ENCODE results near the gene PACS2. TPM values are rescaled to one million over a fixed set of nuclear protein-coding genes. Genes with fewer than 3 reads are reported as not detected.
"Not testable (repeated sequence)": the region's sequence is repeated elsewhere in the genome, so short reads cannot be mapped to it uniquely, and the experiment has no call there.

PACS2 gene
- total RNA-seq, 1 donor from 2014 or later = 34.6 TPM

DNA sequence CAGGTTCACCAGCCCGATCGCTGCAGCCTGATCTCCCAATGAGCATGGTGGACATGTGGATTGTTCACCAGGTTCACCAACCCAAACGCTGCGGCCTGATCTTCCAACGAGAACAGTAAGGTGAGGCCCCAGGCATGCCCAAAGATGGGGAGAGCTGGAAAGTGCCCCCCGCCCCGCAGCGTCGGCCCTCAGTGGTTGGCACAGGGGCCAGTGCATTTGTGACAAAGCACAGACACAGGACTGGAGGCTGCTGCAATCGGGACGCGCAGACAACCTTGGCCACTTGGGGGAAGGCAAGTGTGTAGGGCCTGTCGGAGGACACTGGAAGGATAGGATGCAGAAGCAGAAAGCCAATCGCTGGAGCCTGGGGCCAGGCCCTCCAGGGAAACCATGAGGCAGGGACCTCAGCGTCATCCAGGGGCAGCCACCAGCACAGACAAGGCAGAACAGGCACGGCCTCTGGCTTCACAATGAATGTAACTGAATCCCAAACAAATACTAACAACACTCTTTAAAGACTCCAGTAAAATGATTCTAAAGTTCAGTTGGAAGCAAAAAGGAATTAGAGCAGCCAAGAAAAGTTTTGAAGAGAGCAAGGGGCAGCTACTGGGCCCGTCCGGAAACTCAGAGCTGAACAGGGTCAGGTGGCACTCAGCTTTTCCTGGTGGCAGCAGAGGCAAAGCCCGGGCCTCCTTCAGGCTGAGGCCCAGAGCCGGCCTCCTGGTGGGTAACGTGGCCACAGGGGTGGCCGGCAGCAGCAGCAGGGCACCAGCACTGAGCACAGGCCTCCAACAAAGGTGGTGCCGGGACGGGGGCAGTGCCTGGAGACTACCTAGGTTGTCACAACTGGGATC lies 27.1 kb upstream of the PACS2 start:
- intact Hi-C loops (cut with micrococcal nuclease) = no loop called here

DNA sequence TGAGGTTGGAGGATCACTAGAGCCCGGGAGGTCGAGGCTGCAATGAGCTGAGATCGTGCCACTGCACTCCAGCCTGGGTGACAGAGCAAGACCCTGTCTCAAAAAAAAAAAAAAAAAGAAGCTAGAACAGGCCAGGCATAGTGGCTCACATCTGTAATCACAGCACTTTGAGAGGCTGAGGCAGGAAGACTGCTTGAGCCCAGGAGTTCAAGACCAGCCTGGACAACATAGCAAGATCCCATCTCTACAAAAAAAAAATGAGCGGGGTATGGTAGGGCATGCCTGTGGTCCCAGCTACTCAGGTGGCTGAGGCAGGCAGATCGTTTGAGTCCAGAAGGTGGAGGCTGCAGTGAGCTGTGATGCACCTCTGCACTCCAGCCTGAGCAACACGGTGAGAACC lies 25.6 kb upstream of the PACS2 start:
- intact Hi-C loops (cut with micrococcal nuclease) = not testable (repeated sequence)

DNA sequence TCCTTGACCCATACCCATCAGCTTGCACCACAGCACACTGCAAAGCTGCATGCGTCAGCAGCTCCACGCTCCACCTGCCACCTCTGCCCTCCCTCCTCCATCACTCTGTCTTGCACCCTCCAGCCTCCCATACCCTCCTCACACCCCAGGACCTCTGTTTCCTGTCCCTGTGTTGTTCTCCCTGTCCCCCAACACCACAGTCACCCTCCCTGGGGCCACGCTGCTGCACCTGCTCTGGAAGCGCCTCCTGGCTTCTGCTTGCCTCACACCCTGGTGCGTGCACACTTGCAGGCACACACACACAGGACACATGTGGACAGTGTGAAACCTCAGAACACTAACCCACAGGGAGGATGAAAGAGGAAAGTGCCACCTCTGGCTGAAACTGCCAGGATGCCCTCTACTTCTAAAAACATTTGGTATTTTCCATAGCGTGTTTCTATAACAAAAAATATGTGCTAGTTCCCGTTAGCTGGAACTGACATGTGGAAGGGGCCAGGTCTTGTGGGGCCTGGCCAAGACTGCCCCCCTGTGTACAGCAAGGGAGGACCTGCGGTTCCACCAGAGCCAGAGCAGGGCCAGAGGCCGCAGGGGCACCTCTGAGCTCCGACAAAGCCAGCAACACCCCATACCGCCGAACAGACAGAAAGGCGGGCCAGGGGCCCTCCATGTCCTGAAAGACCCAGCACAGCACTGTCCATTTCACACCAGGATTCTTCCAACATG lies 23.8 kb upstream of the PACS2 start:
- intact Hi-C loops (cut with micrococcal nuclease) = no loop called here

DNA sequence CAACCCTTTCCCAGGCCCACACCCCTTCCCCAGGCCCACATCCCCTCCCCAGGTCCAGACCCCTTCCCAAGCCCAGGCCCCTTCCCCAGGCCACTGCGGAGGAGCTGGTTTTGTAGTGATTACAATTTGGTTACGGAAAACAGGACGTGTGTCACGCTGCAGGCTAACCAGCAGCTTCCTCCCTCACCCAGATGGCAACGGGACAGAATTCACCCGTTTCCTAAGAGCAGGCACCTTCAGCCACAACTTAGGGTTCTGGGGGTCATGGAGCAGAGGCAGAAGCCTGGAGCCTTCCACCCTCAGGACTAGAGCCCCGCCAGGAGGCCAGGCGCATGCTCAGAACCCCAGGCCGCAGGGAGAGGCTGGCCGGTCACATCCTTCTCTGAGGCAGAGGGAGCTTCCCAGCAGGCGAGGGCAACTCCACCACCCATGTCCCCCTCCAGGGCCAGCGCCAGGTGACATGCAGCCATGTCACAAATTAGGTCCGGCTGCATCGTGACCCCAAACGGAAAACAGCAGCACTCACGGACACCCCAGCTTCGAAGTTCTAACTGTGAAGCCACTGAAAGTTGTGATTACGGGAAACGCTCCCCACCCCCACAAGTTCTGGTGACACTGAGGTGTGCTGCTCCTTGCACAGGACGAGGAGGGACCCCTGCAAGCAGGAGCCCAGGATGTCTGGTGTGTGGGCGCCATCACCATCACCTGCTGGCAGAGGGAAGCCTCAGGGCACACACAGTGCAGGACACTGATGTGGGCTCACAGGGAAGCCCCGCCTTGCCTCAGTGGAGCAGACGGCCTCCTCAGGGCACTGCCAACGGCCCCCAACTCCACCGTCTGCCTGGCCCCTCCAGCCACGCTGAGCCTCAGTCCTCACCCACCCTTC lies 21.5 kb upstream of the PACS2 start:
- intact Hi-C loops (cut with micrococcal nuclease) = no loop called here

DNA sequence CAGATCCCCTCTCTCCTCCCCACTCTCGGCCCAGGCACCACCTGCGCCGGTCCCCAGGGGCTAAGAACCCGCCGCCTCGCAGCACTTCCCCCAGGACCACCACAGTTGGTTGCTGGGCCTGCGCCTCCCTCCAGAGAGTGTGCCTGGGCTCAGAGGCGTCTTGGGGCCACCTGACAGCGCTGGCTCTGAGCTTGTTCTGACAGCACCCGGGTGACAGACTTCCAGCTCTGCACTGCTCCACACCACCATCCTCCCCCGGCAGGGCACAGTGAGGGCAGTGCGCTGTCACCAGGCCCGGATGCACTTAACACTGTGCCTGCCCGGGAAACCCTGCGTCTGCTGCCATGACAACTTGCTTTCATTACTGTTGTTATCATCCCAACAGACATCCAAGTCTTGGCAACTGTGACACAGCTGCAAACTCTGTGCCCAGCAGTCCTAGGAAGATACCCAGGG lies 20.4 kb upstream of the PACS2 start:
- intact Hi-C loops (cut with micrococcal nuclease) = no loop called here

DNA sequence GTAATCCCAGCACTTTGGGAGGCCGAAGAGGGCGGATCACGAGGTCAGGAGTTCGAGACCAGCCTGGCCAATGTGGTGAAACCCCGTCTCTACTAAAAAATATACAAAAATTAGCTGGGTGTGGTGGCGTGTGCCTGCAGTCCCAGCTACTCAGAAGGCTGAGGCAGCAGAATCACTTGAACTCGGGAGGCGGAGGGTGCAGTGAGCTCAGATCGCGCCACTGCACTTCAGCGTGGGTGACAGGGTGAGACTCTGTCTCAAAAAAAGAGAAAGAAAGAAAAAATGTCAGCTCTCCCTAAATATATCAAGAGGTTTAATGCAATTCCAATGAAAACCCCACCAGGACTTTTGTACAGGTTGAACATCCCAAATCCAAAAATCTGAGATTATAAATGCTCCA lies 17.2 kb upstream of the PACS2 start:
- intact Hi-C loops (cut with micrococcal nuclease) = not testable (repeated sequence)

DNA sequence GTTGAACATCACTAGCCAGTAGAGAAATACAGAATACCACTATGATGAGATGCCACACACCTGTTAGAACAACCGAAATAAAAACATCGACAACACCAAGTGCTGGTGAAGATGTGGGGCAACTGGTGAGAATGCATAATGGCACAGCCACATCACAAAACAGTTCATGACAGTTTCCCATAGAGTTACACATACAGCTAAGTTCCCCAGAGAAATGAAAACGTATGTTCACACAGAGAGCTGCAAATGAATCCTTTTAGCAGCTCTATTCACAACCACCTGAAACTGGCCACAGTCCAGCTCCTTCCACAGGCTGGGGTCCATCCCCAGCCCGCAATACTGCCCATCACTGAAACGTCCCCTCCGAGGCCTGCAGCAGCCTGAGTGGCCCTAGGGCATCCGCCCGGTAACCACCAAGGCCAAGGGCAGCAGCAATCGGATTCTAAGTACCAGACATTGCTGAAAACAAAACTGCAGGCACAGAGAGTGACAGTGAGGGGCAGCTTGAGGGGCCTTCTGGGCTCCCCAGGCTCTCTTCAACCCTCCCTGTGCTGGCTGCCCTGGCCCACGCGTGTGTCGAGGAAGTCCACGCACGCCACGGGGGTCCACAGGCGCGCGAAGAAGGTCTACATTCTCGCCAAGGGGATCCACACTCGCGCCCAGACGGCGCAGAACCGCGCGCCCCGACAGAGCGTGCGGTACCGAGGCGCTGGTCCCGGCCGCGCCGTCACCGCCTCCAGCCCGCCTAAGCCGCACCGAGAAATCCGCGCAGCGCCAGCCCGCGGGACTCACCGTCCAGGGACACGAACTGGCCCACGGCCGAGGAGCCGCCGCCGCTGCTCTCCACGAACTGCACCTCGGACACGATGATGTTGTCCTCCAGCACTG lies 14.7 kb upstream of the PACS2 start:
- intact Hi-C loops (cut with micrococcal nuclease) = loop anchor here (2.0 to 5.0 kb wide), 4 partner anchors 97 to 503 kb away; partner anchors contain the start of genes AKT1, TEDC1 and TEX22

DNA sequence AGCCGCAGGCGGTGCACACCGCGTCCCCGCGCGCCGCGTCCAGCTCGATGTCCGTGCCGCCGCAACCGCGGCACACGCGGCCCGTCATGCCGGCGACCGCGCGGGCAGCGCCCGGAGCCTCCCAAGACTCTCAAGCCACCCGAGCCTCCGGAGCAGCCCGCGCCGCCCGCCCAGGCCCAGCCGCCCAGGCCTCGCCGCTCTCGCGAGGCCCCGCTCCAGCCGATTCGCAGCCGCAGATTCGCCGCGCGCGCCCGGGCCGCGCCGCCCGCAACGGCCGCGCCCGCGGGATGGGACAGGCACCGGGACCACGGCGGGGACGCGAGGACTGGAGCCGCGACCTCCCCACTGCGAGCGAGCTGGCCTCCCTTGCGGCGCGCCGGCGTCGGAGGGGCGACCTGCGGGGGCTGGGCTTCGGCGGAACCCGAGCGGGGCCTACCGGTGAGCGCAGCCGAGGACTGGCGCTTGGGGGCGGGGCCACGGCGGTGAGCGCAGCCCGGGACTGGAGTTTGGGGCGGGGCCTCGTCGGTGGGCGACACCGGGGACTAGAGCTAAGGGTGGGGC lies 13.9 kb upstream of the PACS2 start, which contains the start of gene BRF1:
BRF1 (minus strand) TSS at position 460 of the 561 bp plus-strand sequence; CDS start at position 88, 372 bp downstream.
- intact Hi-C loops (cut with micrococcal nuclease) = loop anchor here (1.0 to 5.0 kb wide), 6 partner anchors 14 to 503 kb away; partner anchors contain the start of genes AKT1, CDCA4, PACS2 and TEDC1

DNA sequence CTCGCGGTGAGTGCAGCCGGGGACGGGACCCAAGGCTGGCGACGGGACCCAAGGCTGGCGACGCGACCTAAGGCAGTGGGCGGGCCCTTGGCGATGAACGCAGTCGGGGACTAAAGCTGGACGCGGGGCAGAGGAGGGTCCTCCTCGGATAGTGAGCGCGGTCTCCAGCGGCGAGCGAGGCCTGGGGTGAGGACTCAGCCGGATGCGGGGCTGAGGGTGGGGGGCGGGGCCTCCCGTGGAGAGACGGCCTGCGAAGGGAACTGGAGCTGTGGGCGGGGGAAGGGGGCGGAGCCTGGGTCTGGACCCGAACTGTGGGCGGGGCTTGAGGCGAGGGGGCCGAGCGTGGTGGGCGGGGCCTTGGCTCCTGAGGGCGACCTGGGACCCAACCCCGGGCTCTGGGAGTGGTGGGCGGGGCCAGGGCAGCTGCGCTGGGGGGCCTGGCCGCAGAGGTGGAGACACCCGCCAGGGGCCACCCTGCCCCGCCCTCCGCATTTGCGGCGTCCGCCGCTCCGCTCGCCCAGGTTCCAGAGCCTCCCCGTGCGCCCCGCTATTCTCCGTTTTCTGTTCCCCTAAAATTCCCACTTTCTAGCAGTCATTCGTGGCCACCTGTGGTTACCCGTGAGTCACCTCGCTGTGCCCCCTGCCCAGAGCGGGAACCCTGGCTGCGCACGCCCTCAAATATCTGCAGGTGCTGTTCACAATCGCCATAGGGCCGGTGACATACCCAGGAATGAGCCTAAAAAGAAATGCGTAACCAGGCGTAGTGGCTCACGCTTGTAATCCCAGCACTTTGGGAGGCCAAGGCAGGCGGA lies 13.2 kb upstream of the PACS2 start:
- intact Hi-C loops (cut with micrococcal nuclease) = loop anchor here (1.0 to 5.0 kb wide), 6 partner anchors 13 to 504 kb away; partner anchors contain the start of genes AKT1, CDCA4, PACS2 and TEDC1

DNA sequence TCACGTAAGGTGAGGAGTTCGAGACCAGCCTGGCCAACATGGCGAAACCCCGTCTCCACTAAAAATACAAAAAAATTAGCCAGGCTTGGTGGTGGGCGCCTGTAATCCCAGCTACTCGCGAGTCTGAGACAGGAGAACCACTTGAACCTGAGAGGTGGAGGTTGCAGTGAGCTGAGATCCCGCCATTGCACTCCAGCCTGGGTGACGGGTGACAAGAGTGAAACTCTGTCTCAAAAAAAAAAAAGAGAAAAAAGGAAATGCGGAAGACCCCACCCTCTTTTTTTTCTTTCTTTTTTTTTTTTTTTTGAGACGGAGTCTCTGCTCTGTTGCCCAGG lies 12.7 kb upstream of the PACS2 start:
- intact Hi-C loops (cut with micrococcal nuclease) = loop anchor here (1.0 to 5.0 kb wide), 6 partner anchors 12 to 505 kb away; partner anchors contain the start of genes AKT1, CDCA4, PACS2 and TEDC1

DNA sequence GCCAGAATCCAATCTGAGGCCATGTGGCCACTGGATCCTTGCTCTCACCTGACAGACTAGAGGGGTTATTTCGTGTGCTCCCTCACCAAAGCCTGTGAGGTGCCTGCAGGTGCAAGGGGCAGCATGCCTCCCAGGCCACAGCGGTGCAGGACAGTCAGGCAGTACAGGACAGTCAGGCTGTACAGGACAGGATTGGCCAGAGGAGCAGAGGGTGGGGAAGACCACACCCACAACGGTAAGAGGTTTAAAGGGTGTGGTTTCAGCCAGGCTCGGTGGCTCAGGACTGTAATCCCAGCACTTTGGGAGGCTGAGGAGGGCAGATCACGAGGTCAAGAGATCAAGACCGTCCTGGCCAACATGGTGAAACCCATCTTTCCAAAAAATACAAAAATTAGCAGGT lies 10.6 kb upstream of the PACS2 start:
- intact Hi-C loops (cut with micrococcal nuclease) = loop anchor here (5.0 kb wide), 3 partner anchors 93 to 507 kb away; partner anchors contain the start of genes AKT1 and TEX22

DNA sequence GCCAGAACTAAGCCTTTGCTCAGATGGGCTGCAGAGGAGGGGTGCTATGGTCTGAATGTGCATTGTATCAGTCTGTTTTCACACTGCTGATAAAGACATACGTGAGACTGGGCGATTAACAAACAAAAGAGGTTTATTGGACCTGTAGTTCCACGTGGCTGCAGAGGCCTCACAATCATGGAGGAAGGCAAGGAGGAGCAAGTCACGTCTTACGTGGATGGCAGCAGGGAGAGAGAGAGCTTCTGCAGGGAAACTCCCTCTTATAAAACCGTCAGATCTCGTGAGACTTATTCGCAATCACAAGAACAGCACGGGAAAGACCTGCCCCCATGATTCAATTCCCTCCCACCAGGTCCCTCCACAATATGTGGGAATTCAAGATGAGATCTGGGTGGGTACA lies 10.0 kb upstream of the PACS2 start:
- intact Hi-C loops (cut with micrococcal nuclease) = loop anchor here (5.0 kb wide), 3 partner anchors 93 to 507 kb away; partner anchors contain the start of genes AKT1 and TEX22

DNA sequence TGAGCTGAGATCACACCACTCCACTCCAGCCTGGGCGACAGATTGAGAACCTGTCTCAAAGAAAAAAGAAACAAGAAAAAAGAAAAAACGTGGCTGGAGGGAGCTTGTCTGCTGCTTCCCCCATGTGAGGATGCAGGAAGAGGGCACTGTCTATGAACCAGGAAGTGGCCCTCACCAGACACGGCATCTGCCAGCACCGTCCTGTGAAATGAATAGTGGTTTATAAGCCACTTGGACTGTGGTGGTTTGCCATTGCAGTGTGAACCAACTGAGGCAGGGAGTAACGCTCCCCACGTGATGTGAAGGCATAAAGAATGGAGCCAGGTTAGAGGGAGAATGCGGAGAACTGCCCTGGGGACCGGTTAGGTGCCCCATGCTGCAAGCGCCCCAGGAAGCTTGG lies 9.2 kb upstream of the PACS2 start:
- intact Hi-C loops (cut with micrococcal nuclease) = no loop called here

DNA sequence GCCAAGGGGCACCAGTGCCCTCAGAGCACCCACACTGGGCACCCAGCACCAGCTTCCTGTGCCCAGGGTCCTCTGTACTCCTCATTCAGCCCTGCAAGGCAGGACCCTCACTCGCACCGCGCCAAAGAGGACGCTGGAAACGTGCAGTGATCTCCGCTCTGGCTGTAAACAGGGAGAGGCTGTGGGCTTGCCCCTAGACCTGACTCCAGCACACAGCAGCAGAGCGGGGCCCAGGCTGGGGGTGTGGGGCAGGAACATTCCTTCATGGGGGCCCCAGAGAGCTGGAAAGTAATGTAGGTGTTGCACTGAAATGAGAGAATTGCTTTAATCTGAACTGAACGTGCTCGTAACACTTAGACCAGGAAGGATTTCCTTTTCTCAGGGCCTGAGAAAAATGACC lies 8.8 kb upstream of the PACS2 start:
- intact Hi-C loops (cut with micrococcal nuclease) = no loop called here

DNA sequence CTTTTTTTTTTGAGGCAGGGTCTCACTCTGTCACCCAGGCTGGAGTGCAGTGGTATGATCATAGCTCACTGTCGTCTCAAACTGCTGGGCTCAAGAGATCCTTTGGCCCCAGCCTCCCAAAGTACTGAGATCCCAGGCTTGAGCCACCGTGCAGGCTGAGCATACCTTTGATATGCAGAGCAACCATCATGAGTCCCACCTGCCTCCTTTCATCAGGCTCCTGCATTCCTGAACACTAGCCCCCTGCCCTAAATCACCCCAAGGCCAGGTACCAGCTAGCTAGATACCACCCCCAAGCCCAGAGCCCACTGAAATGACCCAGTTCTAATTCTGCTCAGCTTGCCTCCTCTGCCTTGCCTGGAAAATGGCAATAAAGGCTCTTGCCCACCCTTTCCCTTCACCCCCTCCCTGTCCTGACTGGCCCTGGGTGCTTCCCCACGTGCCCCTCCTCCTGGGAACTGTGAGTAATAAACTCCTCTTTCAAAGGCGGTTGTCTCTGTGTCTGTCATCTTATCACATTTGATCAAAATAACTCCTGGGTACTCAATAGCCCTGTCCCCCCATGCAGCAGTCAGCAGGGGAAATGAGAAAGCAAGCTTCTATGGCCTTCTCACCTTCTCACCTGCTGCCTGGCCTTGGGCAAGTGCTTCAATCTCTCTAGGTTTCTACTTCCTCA lies 7.4 kb upstream of the PACS2 start:
- intact Hi-C loops (cut with micrococcal nuclease) = no loop called here

DNA sequence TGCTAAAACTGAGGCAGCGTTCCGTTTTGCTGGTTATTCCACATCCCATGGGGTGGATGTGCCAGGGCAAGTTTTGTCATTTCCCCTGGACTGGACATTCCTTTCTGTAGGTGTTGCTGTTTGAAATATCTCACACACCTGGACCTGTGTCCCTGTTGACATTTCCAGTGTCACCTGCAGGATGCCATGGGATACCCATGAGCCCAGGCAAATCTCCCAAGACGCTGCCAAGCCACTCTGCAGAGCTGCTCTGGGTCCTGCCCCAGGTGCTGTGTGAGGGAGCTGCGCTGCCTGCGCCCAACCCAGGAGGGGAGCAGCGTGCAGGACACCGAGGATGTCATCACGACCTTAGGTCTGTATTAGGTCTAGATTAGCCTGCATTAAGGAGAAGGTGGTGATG lies 5.2 kb upstream of the PACS2 start:
- intact Hi-C loops (cut with micrococcal nuclease) = no loop called here

DNA sequence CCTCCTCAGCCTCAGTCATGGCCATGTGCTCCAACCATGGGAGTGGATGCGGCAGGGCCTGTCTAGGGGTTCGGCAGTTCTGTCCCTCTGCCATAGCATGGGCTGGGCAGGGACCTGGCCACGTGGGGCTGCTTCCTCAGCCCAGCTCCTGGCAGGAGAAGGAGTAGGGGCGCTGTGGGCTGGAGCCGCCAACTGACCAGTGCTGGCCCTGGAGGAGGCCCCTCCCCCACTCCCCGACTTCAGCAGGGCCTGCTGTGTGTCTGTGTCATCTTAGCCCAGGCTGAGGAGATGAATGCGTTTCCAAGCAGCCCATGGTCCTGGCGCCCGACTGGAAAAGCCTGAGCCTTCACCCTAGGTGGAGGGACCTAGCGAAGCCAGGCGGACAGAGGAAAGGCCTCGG lies 2.7 kb upstream of the PACS2 start:
- intact Hi-C loops (cut with micrococcal nuclease) = no loop called here

DNA sequence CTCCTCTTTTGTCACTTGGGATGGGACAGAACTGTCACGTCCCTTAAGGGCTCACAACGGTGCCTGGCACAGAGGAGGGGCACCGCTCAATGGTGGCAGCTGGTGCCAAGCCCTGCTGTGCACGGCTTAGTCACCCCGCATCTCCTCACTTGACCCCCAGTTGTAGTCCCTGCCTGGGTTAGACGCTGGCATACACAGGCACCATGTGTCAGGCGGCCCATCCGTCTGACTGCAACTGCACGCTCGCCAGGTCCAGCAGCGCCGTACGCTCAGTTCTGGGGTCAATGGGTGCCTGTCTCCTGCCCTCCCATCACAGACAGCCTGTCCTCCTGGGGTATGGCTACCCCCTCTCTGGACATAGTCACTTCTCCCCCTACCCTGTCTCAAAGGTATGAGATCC lies 1.6 kb upstream of the PACS2 start:
- intact Hi-C loops (cut with micrococcal nuclease) = no loop called here

Data from T-helper 2 cell treated with Interferon-gamma antibody and Interleukin-4, amounts not matched to agents 100 ng/mL and 5 ng/mL, for 36 hours (primary cell).